ENCODE data around the gene LOXL1.

Gene LOXL1

GRCh38 chr15:73950479-73950830, 24.2 kb downstream of the LOXL1 start:
- H2BK120ac ChIP-seq (ENCODE audit: low read depth, low read length): no peak overlapping the region
- no peak overlapping the region for H3K4me2 ChIP-seq (ENCODE audit: low read length, poor library complexity, severe bottlenecking)
- H4K8ac ChIP-seq (ENCODE audit: low read length): peak overlapping the region; percentile 74
- H3K79me1 ChIP-seq (replicated peaks; ENCODE audit: low read length, poor library complexity, severe bottlenecking): peaks cover 10% of the 10 kb centered on the region
- H2AK5ac ChIP-seq (ENCODE audit: low read length, severe bottlenecking): no peak overlapping the region
- peak overlapping the region in 1 of 2 experiments; percentile 60 for H3K23ac ChIP-seq (ENCODE audit: low read length in 2 of 2)
- no peak overlapping the region for H2BK5ac ChIP-seq (ENCODE audit: low read depth, low read length, poor library complexity, severe bottlenecking)
- H3K27me3 ChIP-seq (ENCODE audit: control insufficient read depth in 1 of 2, insufficient read depth in 1 of 2, low read length in 2 of 2): no peaks in the 10 kb centered on the region
- no peak overlapping the region for H3K4me3 ChIP-seq (ENCODE audit: insufficient read depth in 1 of 2, low read depth in 1 of 2, low read length in 2 of 2)
- H4K91ac ChIP-seq (ENCODE audit: low read length): peak overlapping the region; percentile 96
- H3K36me3 ChIP-seq (ENCODE audit: control insufficient read depth in 1 of 2, insufficient read depth in 2 of 2, low read depth in 1 of 2, low read length in 2 of 2): peaks cover 66 to 73% of the 10 kb centered on the region in 2 experiments
- peak overlapping the region; percentile 29 for H2BK15ac ChIP-seq (ENCODE audit: low read depth, poor library complexity, severe bottlenecking)
- H3K18ac ChIP-seq (ENCODE audit: low read depth in 1 of 2, low read length in 2 of 2): peak overlapping the region; percentile 46 to 61
- peak overlapping the region; percentile 89 to 90 for H2BK12ac ChIP-seq (ENCODE audit: low read length in 2 of 2)
- H3K4ac ChIP-seq (ENCODE audit: low read depth in 1 of 2, low read length in 2 of 2): no peak overlapping the region
- DNase-seq: no peak
- H3K9ac ChIP-seq (ENCODE audit: low read length): peak overlapping the region; percentile 28
- H3K27ac ChIP-seq (ENCODE audit: low read length, poor library complexity, severe bottlenecking): peak overlapping the region; percentile 55
- no peak overlapping the region for H3K14ac ChIP-seq (ENCODE audit: low read length in 2 of 2)
- no peaks in the 10 kb centered on the region for H3K9me3 ChIP-seq (ENCODE audit: control insufficient read depth, low read length)
- H3K4me1 ChIP-seq (ENCODE audit: control insufficient read depth, insufficient read depth, low read depth, low read length): peaks cover 30% of the 10 kb centered on the region
- H2AFZ ChIP-seq (ENCODE audit: low read depth, low read length): no peak overlapping the region

GRCh38 chr15:73950831-73951561, 24.7 kb downstream of the LOXL1 start:
- H3K27ac ChIP-seq (ENCODE audit: low read length, poor library complexity, severe bottlenecking): peak overlapping the region; percentile 79
- H2BK15ac ChIP-seq (ENCODE audit: low read depth, poor library complexity, severe bottlenecking): no peak overlapping the region
- peaks cover 8% of the 10 kb centered on the region for H3K79me1 ChIP-seq (replicated peaks; ENCODE audit: low read length, poor library complexity, severe bottlenecking)
- no peak overlapping the region for H3K23ac ChIP-seq (ENCODE audit: low read length in 2 of 2)
- H3K36me3 ChIP-seq (ENCODE audit: control insufficient read depth in 1 of 2, insufficient read depth in 2 of 2, low read depth in 1 of 2, low read length in 2 of 2): peaks cover 64 to 71% of the 10 kb centered on the region in 2 experiments
- H2BK120ac ChIP-seq (ENCODE audit: low read depth, low read length): peak overlapping the region; percentile 97
- H3K4me2 ChIP-seq (ENCODE audit: low read length, poor library complexity, severe bottlenecking): no peak overlapping the region
- peak; percentile 99 for DNase-seq
- H3K4me3 ChIP-seq (ENCODE audit: insufficient read depth in 1 of 2, low read depth in 1 of 2, low read length in 2 of 2): no peak overlapping the region
- H2AK5ac ChIP-seq (ENCODE audit: low read length, severe bottlenecking): peak overlapping the region; percentile 7
- peaks cover 36% of the 10 kb centered on the region for H3K4me1 ChIP-seq (ENCODE audit: control insufficient read depth, insufficient read depth, low read depth, low read length)
- no peaks in the 10 kb centered on the region for H3K9me3 ChIP-seq (ENCODE audit: control insufficient read depth, low read length)
- peak overlapping the region in 1 of 2 experiments; percentile 76 for H3K4ac ChIP-seq (ENCODE audit: low read depth in 1 of 2, low read length in 2 of 2)
- no peak overlapping the region for H3K14ac ChIP-seq (ENCODE audit: low read length in 2 of 2)
- H3K27me3 ChIP-seq (ENCODE audit: control insufficient read depth in 1 of 2, insufficient read depth in 1 of 2, low read length in 2 of 2): no peaks in the 10 kb centered on the region
- H2BK5ac ChIP-seq (ENCODE audit: low read depth, low read length, poor library complexity, severe bottlenecking): peak overlapping the region; percentile 37
- peak overlapping the region; percentile 89 to 90 for H2BK12ac ChIP-seq (ENCODE audit: low read length in 2 of 2)
- H4K8ac ChIP-seq (ENCODE audit: low read length): peak overlapping the region; percentile 95
- H3K18ac ChIP-seq (ENCODE audit: low read depth in 1 of 2, low read length in 2 of 2): peak overlapping the region; percentile 91 to 98
- peak overlapping the region; percentile 73 for H3K9ac ChIP-seq (ENCODE audit: low read length)
- WGBS: 2% methylated on average over 15 of the region's 15 CpGs
- peak overlapping the region; percentile 100 for H4K91ac ChIP-seq (ENCODE audit: low read length)
- H2AFZ ChIP-seq (ENCODE audit: low read depth, low read length): no peak overlapping the region

GRCh38 chr15:73951601-73952000, 25.3 kb downstream of the LOXL1 start:
- 22% methylated on average over 9 of the region's 13 CpGs for WGBS
- Histone ChIP-seq H2AFZ (ENCODE audit: low read depth, low read length) (no peak overlapping the region), H3K18ac (ENCODE audit: low read depth in 1 of 2, low read length in 2 of 2) (peak overlapping the region; percentile 91 to 98), H3K23ac (ENCODE audit: low read length in 2 of 2) (no peak overlapping the region), H2AK5ac (ENCODE audit: low read length, severe bottlenecking) (peak overlapping the region; percentile 69), H4K8ac (ENCODE audit: low read length) (peak overlapping the region; percentile 95), H2BK5ac (ENCODE audit: low read depth, low read length, poor library complexity, severe bottlenecking) (peak overlapping the region; percentile 37), H3K4me3 (ENCODE audit: insufficient read depth in 1 of 2, low read depth in 1 of 2, low read length in 2 of 2) (peak overlapping the region in 1 of 2 experiments; percentile 21), H3K36me3 (ENCODE audit: control insufficient read depth in 1 of 2, insufficient read depth in 2 of 2, low read depth in 1 of 2, low read length in 2 of 2) (peaks cover 60 to 65% of the 10 kb centered on the region in 2 experiments), H3K14ac (ENCODE audit: low read length in 2 of 2) (peak overlapping the region in 1 of 2 experiments; percentile 2), H3K9me3 (ENCODE audit: control insufficient read depth, low read length) (no peaks in the 10 kb centered on the region), H3K4me1 (ENCODE audit: control insufficient read depth, insufficient read depth, low read depth, low read length) (peaks cover 41% of the 10 kb centered on the region), H3K4me2 (ENCODE audit: low read length, poor library complexity, severe bottlenecking) (no peak overlapping the region), H3K27me3 (ENCODE audit: control insufficient read depth in 1 of 2, insufficient read depth in 1 of 2, low read length in 2 of 2) (no peaks in the 10 kb centered on the region), H3K79me1 (replicated peaks; ENCODE audit: low read length, poor library complexity, severe bottlenecking) (peaks cover 5% of the 10 kb centered on the region), H3K27ac (ENCODE audit: low read length, poor library complexity, severe bottlenecking) (peak overlapping the region; percentile 79), H3K9ac (ENCODE audit: low read length) (peak overlapping the region; percentile 73), H2BK15ac (ENCODE audit: low read depth, poor library complexity, severe bottlenecking) (peak overlapping the region; percentile 98), H4K91ac (ENCODE audit: low read length) (peak overlapping the region; percentile 100), H3K4ac (ENCODE audit: low read depth in 1 of 2, low read length in 2 of 2) (peak overlapping the region; percentile 76 to 97), H2BK120ac (ENCODE audit: low read depth, low read length) (peak overlapping the region; percentile 97), H2BK12ac (ENCODE audit: low read length in 2 of 2) (peak overlapping the region; percentile 44 to 81)
- DNase-seq: no peak

GRCh38 chr15:73952171-73952912, 26.1 kb downstream of the LOXL1 start:
- Histone ChIP-seq H3K79me1 (replicated peaks; ENCODE audit: low read length, poor library complexity, severe bottlenecking) (peaks cover 4% of the 10 kb centered on the region), H3K9me3 (ENCODE audit: control insufficient read depth, low read length) (no peaks in the 10 kb centered on the region), H3K4me3 (ENCODE audit: insufficient read depth in 1 of 2, low read depth in 1 of 2, low read length in 2 of 2) (no peak overlapping the region), H4K91ac (ENCODE audit: low read length) (peak overlapping the region; percentile 97), H2BK5ac (ENCODE audit: low read depth, low read length, poor library complexity, severe bottlenecking) (peak overlapping the region; percentile 10), H3K23ac (ENCODE audit: low read length in 2 of 2) (peak overlapping the region in 1 of 2 experiments; percentile 10), H2BK12ac (ENCODE audit: low read length in 2 of 2) (peak overlapping the region; percentile 69 to 99), H3K14ac (ENCODE audit: low read length in 2 of 2) (peak overlapping the region in 1 of 2 experiments; percentile 12), H3K27ac (ENCODE audit: low read length, poor library complexity, severe bottlenecking) (peak overlapping the region; percentile 79), H3K4me2 (ENCODE audit: low read length, poor library complexity, severe bottlenecking) (no peak overlapping the region), H3K18ac (ENCODE audit: low read depth in 1 of 2, low read length in 2 of 2) (peak overlapping the region; percentile 83 to 98), H4K8ac (ENCODE audit: low read length) (peak overlapping the region; percentile 67), H2BK15ac (ENCODE audit: low read depth, poor library complexity, severe bottlenecking) (peak overlapping the region; percentile 95), H2BK120ac (ENCODE audit: low read depth, low read length) (peak overlapping the region; percentile 97), H3K9ac (ENCODE audit: low read length) (peak overlapping the region; percentile 73), H3K36me3 (ENCODE audit: control insufficient read depth in 1 of 2, insufficient read depth in 2 of 2, low read depth in 1 of 2, low read length in 2 of 2) (peaks cover 52 to 57% of the 10 kb centered on the region in 2 experiments), H2AK5ac (ENCODE audit: low read length, severe bottlenecking) (peak overlapping the region; percentile 68), H2AFZ (ENCODE audit: low read depth, low read length) (no peak overlapping the region), H3K4ac (ENCODE audit: low read depth in 1 of 2, low read length in 2 of 2) (peak overlapping the region; percentile 64 to 97), H3K27me3 (ENCODE audit: control insufficient read depth in 1 of 2, insufficient read depth in 1 of 2, low read length in 2 of 2) (no peaks in the 10 kb centered on the region), H3K4me1 (ENCODE audit: control insufficient read depth, insufficient read depth, low read depth, low read length) (peaks cover 46% of the 10 kb centered on the region)
- DNase-seq: no peak
- WGBS: 98% methylated on average over 21 of the region's 21 CpGs

Measured in mesenchymal stem cell (in vitro differentiated cells and primary cell).